Panc1 (cell line): ENCODE results near the gene MAML3.

Experiments
- POLR2AphosphoS5 ChIP-seq: IDR thresholded peaks from 2 replicates; pipeline ENCODE4 v1.6.1; 2012; ENCODE audit warnings: mild to moderate bottlenecking, low read depth, low read length, moderate library complexity
- SIN3A ChIP-seq: IDR thresholded peaks from 2 replicates; pipeline ENCODE4 v1.6.1; 2012; ENCODE audit warnings: low read depth, mild to moderate bottlenecking, low read length, moderate library complexity, borderline replicate concordance; ENCODE audit not compliant: insufficient read depth
- TF ChIP-seq, protein P1 (sequence below): fragments of 450-650 bp; IDR thresholded peaks from 2 replicates; pipeline ENCODE4 v1.5.1; 2017; ENCODE audit warnings: mild to moderate bottlenecking
- TF ChIP-seq, protein P2 (sequence below), 2 experiments: IDR thresholded peaks; 2 replicates each; pipeline ENCODE4 v1.6.1; 2011 to 2012; ENCODE audit warnings: low read depth in 2 of 2, control low read depth in 1 of 2, low read length in 1 of 2, mild to moderate bottlenecking in 1 of 2, moderate library complexity in 1 of 2; ENCODE audit not compliant: insufficient read depth in 1 of 2

GRCh38 chr4:139940600-139940999 is 213.4 kb downstream of the MAML3 start:
- TF ChIP-seq SIN3A: no peak
- TF ChIP-seq POLR2AphosphoS5: no peak
- TF ChIP-seq, protein P1, sequence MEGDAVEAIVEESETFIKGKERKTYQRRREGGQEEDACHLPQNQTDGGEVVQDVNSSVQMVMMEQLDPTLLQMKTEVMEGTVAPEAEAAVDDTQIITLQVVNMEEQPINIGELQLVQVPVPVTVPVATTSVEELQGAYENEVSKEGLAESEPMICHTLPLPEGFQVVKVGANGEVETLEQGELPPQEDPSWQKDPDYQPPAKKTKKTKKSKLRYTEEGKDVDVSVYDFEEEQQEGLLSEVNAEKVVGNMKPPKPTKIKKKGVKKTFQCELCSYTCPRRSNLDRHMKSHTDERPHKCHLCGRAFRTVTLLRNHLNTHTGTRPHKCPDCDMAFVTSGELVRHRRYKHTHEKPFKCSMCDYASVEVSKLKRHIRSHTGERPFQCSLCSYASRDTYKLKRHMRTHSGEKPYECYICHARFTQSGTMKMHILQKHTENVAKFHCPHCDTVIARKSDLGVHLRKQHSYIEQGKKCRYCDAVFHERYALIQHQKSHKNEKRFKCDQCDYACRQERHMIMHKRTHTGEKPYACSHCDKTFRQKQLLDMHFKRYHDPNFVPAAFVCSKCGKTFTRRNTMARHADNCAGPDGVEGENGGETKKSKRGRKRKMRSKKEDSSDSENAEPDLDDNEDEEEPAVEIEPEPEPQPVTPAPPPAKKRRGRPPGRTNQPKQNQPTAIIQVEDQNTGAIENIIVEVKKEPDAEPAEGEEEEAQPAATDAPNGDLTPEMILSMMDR: no peak
- TF ChIP-seq, protein P2, sequence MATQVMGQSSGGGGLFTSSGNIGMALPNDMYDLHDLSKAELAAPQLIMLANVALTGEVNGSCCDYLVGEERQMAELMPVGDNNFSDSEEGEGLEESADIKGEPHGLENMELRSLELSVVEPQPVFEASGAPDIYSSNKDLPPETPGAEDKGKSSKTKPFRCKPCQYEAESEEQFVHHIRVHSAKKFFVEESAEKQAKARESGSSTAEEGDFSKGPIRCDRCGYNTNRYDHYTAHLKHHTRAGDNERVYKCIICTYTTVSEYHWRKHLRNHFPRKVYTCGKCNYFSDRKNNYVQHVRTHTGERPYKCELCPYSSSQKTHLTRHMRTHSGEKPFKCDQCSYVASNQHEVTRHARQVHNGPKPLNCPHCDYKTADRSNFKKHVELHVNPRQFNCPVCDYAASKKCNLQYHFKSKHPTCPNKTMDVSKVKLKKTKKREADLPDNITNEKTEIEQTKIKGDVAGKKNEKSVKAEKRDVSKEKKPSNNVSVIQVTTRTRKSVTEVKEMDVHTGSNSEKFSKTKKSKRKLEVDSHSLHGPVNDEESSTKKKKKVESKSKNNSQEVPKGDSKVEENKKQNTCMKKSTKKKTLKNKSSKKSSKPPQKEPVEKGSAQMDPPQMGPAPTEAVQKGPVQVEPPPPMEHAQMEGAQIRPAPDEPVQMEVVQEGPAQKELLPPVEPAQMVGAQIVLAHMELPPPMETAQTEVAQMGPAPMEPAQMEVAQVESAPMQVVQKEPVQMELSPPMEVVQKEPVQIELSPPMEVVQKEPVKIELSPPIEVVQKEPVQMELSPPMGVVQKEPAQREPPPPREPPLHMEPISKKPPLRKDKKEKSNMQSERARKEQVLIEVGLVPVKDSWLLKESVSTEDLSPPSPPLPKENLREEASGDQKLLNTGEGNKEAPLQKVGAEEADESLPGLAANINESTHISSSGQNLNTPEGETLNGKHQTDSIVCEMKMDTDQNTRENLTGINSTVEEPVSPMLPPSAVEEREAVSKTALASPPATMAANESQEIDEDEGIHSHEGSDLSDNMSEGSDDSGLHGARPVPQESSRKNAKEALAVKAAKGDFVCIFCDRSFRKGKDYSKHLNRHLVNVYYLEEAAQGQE (IDR thresholded peaks at IDR 0.05; ENCODE audit: insufficient read depth in 1 of 2, low read depth in 2 of 2, low read length in 1 of 2): no peak
